ENCODE results near the gene ABCC3. TPM values are rescaled to one million over a fixed set of nuclear protein-coding genes. Genes with fewer than 3 reads are reported as not detected.

Gene ABCC3, protein sequence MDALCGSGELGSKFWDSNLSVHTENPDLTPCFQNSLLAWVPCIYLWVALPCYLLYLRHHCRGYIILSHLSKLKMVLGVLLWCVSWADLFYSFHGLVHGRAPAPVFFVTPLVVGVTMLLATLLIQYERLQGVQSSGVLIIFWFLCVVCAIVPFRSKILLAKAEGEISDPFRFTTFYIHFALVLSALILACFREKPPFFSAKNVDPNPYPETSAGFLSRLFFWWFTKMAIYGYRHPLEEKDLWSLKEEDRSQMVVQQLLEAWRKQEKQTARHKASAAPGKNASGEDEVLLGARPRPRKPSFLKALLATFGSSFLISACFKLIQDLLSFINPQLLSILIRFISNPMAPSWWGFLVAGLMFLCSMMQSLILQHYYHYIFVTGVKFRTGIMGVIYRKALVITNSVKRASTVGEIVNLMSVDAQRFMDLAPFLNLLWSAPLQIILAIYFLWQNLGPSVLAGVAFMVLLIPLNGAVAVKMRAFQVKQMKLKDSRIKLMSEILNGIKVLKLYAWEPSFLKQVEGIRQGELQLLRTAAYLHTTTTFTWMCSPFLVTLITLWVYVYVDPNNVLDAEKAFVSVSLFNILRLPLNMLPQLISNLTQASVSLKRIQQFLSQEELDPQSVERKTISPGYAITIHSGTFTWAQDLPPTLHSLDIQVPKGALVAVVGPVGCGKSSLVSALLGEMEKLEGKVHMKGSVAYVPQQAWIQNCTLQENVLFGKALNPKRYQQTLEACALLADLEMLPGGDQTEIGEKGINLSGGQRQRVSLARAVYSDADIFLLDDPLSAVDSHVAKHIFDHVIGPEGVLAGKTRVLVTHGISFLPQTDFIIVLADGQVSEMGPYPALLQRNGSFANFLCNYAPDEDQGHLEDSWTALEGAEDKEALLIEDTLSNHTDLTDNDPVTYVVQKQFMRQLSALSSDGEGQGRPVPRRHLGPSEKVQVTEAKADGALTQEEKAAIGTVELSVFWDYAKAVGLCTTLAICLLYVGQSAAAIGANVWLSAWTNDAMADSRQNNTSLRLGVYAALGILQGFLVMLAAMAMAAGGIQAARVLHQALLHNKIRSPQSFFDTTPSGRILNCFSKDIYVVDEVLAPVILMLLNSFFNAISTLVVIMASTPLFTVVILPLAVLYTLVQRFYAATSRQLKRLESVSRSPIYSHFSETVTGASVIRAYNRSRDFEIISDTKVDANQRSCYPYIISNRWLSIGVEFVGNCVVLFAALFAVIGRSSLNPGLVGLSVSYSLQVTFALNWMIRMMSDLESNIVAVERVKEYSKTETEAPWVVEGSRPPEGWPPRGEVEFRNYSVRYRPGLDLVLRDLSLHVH (N-terminal part only)
- 0.10 and 0.16 TPM in 2 replicates for total RNA-seq (2014; rRNA removed; shearing (Covaris generic))

DNA sequence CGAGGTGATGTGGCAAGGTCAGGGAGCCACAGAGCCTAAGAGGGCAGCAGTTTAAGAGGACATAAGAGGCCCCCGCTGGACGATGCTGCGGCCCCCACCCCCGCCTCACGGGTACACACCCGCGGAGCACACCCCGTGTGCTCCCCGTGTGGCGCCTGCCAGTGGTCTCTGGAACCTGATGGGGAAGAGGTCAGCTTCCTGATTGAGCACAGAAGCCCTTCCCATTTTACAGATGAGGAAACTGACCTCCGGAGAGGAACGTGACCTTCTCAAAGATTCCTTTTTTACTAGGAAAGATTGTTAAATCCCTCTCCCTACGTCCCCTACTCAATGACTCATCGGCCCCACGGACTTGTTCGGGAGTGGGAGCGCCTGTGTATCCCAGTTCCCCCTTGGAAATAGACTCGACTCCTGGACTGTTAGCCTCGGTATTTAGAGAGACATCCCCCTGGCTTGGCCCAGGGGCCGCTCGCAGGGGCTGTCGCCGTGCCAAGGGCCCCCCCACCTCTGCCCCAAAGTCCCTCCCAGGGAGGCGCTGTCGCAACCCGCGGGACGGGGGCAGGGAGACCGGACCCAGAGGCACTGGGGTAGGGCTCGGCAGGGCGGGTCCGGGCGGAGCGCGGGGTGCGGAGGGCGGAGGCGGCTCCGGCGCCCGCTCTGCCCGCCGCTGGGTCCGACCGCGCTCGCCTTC, at the start of gene ABCC3:
ABCC3 (plus strand) TSS at position 658 of the 691 bp plus-strand sequence. CDS start 56 bp downstream, outside the sequence.
- DNase-seq = no peak
- H3K4me3 ChIP-seq = no peak within 1 kb of the TSS

DNA sequence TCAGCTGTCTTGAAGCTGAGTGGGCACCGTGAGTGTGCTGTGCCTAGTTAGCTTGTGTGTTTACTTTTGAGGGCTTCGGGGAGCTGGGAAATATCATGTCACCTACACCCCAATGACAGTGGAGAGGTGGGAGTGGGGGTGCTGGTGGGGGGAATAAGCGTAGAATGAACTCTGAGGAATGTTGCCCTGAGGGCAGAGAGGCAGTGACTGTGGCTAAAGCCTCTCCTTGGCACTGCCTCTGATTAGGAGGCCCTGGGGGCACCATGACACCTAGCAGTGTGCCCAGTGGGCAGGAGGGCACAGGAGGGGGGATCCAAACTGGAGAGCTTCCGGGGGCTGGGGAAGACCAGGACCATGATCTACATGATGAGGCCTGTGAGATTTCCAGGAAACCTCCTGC, 49.3 kb upstream of the ABCC3 start:
- no peaks in the 10 kb centered on the region for H3K27me3 ChIP-seq
- no peak overlapping the region for H3K27ac ChIP-seq
- peaks cover 14% of the 10 kb centered on the region for H3K4me1 ChIP-seq
- DNase-seq = no peak
- H3K9me3 ChIP-seq (replicated peaks) = no peaks in the 10 kb centered on the region
- H3K36me3 ChIP-seq = no peaks in the 10 kb centered on the region
- no peak overlapping the region for H3K4me3 ChIP-seq

More for the DNA sequence above, at the start of gene ABCC3:
- Histone ChIP-seq H3K27ac (no peak within 1 kb of the TSS), H3K9me3 (replicated peaks) (no peaks in the 10 kb centered on the region), H3K36me3 (no peaks in the 10 kb centered on the region), H3K27me3 (no peaks in the 10 kb centered on the region), H3K4me1 (peaks cover 36% of the 10 kb centered on the region)

DNA sequence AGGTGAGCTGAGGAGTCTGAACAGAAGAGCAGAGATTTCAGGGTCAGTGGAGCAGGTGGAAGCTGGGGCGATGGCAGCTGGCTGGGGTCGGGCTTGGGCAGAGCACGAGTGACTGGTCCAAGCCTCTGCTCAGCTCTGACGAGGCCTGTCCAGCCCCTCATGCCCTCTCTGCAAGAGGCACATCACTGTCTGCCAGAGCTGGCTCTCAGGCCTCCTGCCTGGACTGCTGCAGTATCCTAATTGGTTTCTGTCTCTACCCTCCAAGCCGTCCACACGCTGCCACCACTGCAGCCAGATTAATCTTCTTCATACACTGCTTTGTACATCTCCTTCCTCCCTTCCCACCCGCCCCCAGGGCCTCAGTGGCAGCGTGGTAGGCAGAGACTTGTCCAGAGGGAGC, 48.8 kb upstream of the ABCC3 start:
- H3K9me3 ChIP-seq (replicated peaks) = no peaks in the 10 kb centered on the region
- no peaks in the 10 kb centered on the region for H3K27me3 ChIP-seq
- H3K4me1 ChIP-seq = peaks cover 14% of the 10 kb centered on the region
- no peaks in the 10 kb centered on the region for H3K36me3 ChIP-seq
- no peak for DNase-seq
- H3K4me3 ChIP-seq = no peak overlapping the region
- no peak overlapping the region for H3K27ac ChIP-seq

DNA sequence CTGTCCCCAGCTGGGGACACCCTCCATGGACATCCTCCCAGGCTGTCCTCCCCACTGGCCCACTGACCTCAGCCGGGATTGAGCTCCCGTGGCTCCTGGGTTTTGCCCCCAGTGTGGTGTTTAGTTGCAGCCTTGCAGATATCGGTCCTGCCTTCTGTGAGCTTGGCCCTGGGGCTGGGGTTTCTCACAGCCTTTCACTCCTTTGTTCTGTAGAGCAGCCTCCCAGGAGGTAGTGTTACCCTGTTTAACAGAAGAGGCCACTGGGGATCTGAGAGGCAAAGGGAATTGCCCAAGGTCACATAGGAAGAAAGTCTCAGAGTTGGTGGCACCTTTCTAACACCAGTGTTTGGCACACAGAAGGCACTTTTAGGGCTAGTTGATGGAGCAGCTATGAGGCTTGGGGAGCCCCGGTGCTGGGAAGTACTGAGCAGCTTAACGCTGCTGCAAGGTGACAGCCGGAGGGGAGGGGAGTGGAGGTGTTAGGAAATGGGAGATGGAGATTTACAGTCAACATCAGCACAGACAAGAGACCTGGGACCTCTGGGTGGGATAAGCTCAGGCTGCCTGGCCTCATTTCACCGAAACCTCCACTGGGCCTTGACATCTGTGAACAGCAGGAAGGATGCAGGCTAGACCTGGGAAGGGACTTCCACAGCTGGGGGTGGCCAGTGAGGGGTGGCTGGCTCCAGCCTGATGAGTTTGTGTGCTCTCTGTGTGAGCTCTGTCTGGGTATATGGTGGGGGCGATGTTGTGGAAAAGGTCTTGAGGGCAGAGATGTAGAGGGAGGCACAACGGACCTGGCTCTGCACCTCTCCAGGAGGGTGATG, 48.0 kb upstream of the ABCC3 start:
- Histone ChIP-seq H3K36me3 (no peaks in the 10 kb centered on the region), H3K27ac (no peak overlapping the region), H3K4me3 (no peak overlapping the region), H3K9me3 (replicated peaks) (no peaks in the 10 kb centered on the region), H3K4me1 (peaks cover 14% of the 10 kb centered on the region), H3K27me3 (no peaks in the 10 kb centered on the region)
- no peak for DNase-seq

DNA sequence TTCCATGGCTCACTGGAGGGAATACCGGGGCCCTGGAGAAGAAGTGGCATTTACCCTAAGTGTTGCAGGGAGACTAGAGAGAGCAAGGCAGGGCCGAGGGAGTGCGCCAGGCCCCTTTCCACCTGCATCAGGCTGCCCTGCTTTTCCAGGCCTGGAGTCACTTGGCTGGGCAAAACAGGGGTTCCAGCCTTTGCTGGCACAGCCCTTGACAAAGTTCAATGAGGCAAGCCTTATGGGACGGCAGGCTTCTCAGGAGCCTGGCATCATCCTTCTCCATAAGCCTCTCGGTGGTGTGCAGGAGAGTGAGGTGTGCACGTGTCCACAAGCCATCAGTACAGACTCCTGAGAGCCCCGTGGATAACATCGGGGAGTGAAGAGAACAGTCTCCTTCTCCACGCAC, 47.1 kb upstream of the ABCC3 start:
- Histone ChIP-seq H3K27me3 (no peaks in the 10 kb centered on the region), H3K36me3 (no peaks in the 10 kb centered on the region), H3K27ac (no peak overlapping the region), H3K4me1 (peaks cover 14% of the 10 kb centered on the region), H3K9me3 (replicated peaks) (no peaks in the 10 kb centered on the region), H3K4me3 (no peak overlapping the region)
- no peak for DNase-seq

DNA sequence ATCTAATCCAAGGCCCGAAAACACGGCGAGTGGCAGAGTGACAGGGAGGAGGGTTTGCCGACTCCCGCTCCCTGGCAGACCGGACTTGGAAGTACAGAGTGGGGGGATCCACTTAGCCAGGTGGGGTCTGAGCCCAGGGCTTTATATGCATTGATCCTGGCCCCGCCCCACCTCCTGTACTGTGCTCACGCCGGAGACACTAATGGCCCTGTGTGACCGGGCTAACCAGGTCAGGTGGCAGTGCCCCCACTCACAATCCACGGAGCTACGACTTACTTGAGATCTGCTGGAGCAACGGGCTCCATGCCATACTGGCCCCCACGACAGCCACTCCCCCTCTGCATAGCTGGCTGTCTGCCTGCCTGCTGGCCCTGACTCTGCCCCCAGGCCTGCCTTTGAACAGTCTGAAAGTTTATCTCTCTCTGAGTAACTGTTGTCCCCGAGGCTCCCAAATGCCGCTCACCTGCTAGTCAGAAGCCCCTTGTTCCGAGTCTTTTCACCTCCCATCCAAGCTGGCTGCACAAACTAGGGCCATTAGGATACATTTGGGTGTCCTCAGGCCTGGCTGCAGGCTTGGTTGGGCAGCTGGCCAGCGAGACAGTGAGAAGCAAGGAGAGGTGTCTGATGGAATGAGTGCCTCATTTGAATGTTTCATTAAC, 46.2 kb upstream of the ABCC3 start:
- no peaks in the 10 kb centered on the region for H3K36me3 ChIP-seq
- no peak overlapping the region for H3K27ac ChIP-seq
- no peaks in the 10 kb centered on the region for H3K27me3 ChIP-seq
- H3K9me3 ChIP-seq (replicated peaks) = no peaks in the 10 kb centered on the region
- H3K4me1 ChIP-seq = peaks cover 18% of the 10 kb centered on the region
- H3K4me3 ChIP-seq = no peak overlapping the region
- DNase-seq = peak in 1 of 2 experiments; percentile 34

DNA sequence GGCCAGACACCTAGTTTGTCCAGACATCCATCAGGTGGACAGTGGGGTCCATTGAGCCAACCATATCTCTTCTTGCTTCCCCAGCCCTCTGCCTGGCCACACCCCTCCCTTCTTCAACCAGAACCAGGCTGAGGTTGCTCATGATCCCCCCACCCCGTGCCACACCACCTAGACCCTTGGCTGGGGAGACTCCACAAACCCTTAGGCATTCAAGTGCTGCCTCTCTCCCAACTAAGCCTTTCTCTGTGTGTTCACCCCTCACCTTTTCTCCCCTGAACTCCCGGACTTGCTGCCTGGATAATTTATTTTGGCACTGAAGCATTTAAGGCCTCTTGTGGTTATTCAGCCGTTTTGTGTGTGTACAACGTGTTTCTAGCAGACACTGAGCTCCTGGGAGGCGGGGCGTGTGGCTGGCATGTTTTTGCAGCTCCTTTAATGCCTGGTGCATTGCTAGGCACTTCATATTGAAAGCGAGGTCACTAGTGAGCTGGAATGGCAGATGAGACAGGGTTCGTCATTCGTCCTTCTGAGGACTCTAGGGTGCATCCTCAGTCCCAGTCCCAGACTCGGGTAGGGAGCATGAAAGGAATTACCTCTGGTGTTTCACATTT, 45.5 kb upstream of the ABCC3 start:
- peaks cover 20% of the 10 kb centered on the region for H3K4me1 ChIP-seq

DNA sequence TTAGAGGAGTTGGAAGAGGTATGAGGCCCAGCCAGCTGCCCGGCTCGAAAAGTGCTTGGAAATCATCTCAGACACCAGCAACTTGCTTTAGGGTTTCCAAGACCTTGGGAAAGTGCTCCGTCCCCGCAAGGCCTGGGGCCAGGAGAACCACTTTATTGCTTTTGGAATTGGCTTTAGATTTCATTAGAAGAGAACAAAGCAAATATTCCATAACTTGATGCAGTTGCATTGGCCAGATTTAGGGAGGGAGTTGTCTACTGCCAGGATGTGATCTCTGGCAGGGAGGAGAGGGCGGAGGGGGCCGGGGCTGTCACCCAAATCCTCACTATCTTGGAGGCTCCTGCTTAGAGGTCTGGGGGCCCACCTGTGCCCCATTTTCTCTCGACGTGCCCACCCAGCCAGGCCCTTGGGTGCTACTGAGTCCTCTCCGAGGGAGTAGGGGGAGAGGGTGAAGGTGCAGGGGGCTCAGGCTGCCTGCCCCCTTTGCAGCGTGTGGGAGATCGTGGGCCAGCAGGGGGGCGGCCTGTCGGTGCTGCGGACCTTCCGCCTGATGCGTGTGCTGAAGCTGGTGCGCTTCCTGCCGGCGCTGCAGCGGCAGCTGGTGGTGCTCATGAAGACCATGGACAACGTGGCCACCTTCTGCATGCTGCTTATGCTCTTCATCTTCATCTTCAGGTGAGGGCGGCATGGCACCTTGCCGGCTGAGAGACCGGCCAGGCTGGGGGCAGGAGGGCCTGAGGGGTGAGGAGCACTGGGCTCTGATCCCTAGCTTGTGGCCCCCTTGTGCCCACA, 43.5 kb upstream of the ABCC3 start:
- H3K4me1 ChIP-seq = peaks cover 20% of the 10 kb centered on the region
- H3K27me3 ChIP-seq = no peaks in the 10 kb centered on the region
- no peak overlapping the region for H3K4me3 ChIP-seq
- no peak for DNase-seq
- H3K9me3 ChIP-seq (replicated peaks) = no peaks in the 10 kb centered on the region
- H3K27ac ChIP-seq = no peak overlapping the region
- no peaks in the 10 kb centered on the region for H3K36me3 ChIP-seq

More for the DNA sequence above, 45.5 kb upstream of the ABCC3 start:
- Histone ChIP-seq H3K27ac (no peak overlapping the region), H3K27me3 (no peaks in the 10 kb centered on the region), H3K36me3 (no peaks in the 10 kb centered on the region), H3K9me3 (replicated peaks) (no peaks in the 10 kb centered on the region), H3K4me3 (no peak overlapping the region)
- peak in 1 of 2 experiments; percentile 21 for DNase-seq

DNA sequence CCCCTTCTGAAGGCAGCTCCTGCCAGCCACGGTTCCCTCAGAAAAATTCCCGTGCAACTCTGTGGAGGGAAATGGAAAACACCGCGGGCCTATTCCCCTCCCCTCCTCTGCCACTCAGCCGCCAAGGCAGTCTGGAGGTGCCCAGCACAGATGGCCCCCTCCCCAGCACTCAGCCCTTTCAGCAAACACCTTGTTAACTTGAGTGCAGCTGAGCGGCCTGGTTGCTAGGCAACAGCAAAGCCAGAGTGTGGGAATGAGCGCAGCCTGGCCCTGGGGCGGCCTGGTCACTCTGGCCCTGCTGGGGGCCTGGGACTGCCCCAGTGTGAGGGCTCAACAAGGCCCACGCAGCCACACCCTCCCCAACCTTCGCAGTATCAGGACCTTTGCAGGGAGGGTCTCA, 41.4 kb upstream of the ABCC3 start:
- no peaks in the 10 kb centered on the region for H3K27me3 ChIP-seq
- DNase-seq = peak; percentile 31 to 34
- H3K27ac ChIP-seq = no peak overlapping the region
- H3K9me3 ChIP-seq (replicated peaks) = no peaks in the 10 kb centered on the region
- H3K4me3 ChIP-seq = no peak overlapping the region
- no peaks in the 10 kb centered on the region for H3K36me3 ChIP-seq
- peaks cover 20% of the 10 kb centered on the region for H3K4me1 ChIP-seq

DNA sequence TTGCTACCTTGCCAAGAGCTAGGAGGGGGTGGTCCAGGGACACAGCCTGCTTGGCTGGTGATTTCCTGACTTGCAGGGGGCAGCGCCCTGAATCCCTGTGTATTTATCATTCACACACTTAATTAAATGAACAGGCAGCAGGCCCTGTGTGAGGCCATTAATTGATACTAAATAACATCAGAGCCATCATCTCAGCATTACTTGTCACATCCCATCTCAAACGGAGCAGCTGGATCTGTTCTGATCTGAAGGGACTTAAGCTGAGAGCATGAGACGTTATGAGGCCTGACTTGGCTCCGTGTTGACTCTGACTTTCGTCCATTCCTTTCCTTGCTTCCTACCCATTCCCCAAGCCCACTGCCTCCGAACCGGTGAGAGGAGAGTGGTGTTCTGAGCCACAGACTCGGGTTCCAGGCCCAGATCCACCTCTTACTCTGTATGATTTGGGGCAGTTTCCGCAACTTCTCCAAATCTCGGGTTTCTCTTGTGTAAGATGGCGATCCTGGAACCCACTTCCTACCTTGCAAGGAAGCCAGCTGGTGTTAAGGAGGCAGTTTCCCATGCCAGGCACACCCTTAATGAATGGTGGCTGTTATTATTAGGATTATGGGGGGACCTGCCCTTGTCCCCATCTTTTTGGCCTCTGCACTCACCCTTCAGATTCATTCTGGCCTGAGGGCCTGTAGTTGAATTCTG, 40.4 kb upstream of the ABCC3 start:
- no peak for DNase-seq
- peaks cover 14% of the 10 kb centered on the region; the same call in 1 of the 2 replicates for H3K4me1 ChIP-seq
- no peak overlapping the region for H3K27ac ChIP-seq
- no peak overlapping the region for H3K4me3 ChIP-seq
- H3K36me3 ChIP-seq = no peaks in the 10 kb centered on the region
- no peaks in the 10 kb centered on the region for H3K9me3 ChIP-seq (replicated peaks)
- H3K27me3 ChIP-seq = no peaks in the 10 kb centered on the region

DNA sequence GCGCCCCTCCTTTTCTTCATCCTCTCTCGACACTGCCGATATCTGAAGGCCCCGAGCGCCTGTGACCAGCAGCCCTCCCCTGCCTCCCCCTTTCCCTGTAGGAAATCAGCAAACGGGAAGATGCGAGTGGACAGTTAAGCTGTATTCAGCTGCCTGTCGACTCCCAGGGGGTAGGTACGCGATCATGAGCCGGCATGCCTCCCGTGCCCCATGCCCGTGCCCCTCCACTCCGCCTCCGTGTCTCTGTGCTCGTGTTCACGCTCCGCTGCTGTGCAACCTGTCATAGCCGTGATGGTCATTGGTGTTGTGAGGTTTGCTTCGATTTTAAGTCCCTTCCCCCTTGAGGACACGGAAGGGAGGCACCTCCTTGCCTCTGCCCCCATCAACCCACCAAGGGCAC, 39.8 kb upstream of the ABCC3 start:
- Histone ChIP-seq H3K4me3 (no peak overlapping the region), H3K27ac (no peak overlapping the region), H3K9me3 (replicated peaks) (no peaks in the 10 kb centered on the region), H3K4me1 (peaks cover 9% of the 10 kb centered on the region; the same call in 1 of the 2 replicates), H3K36me3 (no peaks in the 10 kb centered on the region), H3K27me3 (no peaks in the 10 kb centered on the region)
- DNase-seq = no peak
